Thyroid gland (tissue), 4 donors: ENCODE data around the gene CISD1.

Experiments
- CTCF ChIP-seq, 6 experiments: fragments of 200-600 bp in 3 of 6; fragments of 450-650 bp in 3 of 6; sonication (generic) in 3 of 6; IDR thresholded peaks; one replicate each; pipeline ENCODE4 v1.5.1; 2016 to 2019; ENCODE audit warnings: antibody characterized with exemption in 6 of 6, mild to moderate bottlenecking in 2 of 6, inconsistent platforms in 1 of 6, moderate library complexity in 1 of 6
- POLR2A ChIP-seq, 2 donors: fragments of 450-650 bp; IDR thresholded peaks; one replicate each; pipeline ENCODE4 v1.6.1; 2017; ENCODE audit warnings: antibody characterized with exemption in 2 of 2, mild to moderate bottlenecking in 2 of 2, moderate library complexity in 1 of 2

- TF ChIP-seq CTCF (IDR thresholded peaks at IDR 0.05) (no peak), POLR2A (IDR thresholded peaks at IDR 0.05) (no peak)
Observed at GRCh38 chr10:58302254-58302653, 33.3 kb downstream of the CISD1 start.
